ENCODE results near the gene PDCD6IP.
A peak's percentile ranks its signal among the peaks of the same experiment; 100 is the strongest.
"Not testable (repeated sequence)": the region's sequence is repeated elsewhere in the genome, so short reads cannot be mapped to it uniquely, and the experiment has no call there.

Gene PDCD6IP

DNA sequence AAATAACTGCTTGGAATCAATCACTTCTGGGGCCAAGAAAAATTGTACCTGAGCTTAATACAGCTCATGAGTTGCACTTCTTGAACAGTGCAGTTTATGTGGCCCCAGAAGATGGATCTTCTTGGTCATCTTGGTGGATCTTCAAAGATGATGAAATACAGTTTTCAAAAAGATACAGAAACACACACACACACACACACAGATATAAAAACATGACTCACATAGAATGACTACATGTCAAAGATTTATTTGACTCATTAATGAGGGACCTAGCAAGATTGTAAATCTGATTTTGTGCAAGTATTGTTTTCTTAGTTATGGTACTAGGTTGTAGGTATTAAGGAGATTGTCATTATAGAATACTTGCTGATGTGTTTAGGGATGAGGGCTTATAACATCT is 32.6 kb downstream of the PDCD6IP start:
- TF ChIP-seq, protein P1, sequence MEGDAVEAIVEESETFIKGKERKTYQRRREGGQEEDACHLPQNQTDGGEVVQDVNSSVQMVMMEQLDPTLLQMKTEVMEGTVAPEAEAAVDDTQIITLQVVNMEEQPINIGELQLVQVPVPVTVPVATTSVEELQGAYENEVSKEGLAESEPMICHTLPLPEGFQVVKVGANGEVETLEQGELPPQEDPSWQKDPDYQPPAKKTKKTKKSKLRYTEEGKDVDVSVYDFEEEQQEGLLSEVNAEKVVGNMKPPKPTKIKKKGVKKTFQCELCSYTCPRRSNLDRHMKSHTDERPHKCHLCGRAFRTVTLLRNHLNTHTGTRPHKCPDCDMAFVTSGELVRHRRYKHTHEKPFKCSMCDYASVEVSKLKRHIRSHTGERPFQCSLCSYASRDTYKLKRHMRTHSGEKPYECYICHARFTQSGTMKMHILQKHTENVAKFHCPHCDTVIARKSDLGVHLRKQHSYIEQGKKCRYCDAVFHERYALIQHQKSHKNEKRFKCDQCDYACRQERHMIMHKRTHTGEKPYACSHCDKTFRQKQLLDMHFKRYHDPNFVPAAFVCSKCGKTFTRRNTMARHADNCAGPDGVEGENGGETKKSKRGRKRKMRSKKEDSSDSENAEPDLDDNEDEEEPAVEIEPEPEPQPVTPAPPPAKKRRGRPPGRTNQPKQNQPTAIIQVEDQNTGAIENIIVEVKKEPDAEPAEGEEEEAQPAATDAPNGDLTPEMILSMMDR (conservative IDR thresholded peaks at IDR 0.05; ENCODE audit: low read depth, low read length): no peak
- peak; percentile 13 for DNase-seq (ENCODE audit: low read depth)
- H3K4me3 ChIP-seq (ENCODE audit: low read depth, low read length): no peak overlapping the region

- no peak overlapping the region for H3K4me3 ChIP-seq (ENCODE audit: low read depth, low read length)
- no peak for DNase-seq (ENCODE audit: low read depth)
- TF ChIP-seq, protein P1 (conservative IDR thresholded peaks at IDR 0.05; ENCODE audit: low read depth, low read length): no peak
Observed at GRCh38 chr3:33833408-33834095, 35.1 kb downstream of the PDCD6IP start.

DNA sequence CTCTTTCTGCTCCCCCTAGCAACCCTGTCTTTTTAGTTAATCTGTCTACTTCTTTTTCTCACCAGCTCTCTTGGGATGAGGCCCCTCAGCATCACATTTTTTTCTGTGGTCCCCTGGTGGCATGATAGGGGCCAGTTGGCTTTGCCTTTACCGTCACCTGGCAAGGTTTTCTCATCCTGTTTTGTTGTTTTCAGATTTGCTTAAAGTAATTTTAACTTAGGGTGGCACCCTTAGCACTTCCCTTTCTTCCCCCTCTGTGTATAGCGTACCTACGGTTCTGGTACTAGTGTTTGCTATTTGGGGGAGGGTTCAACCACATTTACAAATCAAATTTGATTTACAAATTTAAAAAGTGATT is 35.6 kb downstream of the PDCD6IP start:
- TF ChIP-seq, protein P1 (conservative IDR thresholded peaks at IDR 0.05; ENCODE audit: low read depth, low read length): no peak
- no peak for DNase-seq (ENCODE audit: low read depth)
- no peak overlapping the region for H3K4me3 ChIP-seq (ENCODE audit: low read depth, low read length)

- DNase-seq (ENCODE audit: low read depth); H3K4me3 ChIP-seq (ENCODE audit: low read depth, low read length): not testable (repeated sequence)
Observed at GRCh38 chr3:33837182-33837581, 38.8 kb downstream of the PDCD6IP start.

DNA sequence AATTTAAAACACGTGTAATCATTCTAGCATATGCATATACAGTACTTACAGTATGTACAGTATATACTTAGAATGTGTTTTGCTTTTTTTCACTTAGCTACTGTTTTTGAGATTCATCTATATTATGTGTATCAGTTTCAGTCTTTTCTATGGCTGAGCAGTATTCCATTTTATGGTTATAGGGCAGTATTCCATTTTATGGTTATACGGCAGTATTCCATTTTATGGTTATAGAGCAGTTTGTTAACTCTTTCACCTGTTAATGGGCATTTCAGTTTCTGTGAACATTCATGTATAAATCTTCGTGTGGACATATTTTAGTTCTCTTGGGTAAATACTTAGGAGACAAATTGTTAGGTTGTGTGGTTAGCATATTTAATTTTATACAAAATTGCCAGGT is 40.9 kb downstream of the PDCD6IP start:
- H3K4me3 ChIP-seq (ENCODE audit: low read depth, low read length): no peak overlapping the region
- no peak for DNase-seq (ENCODE audit: low read depth)
- TF ChIP-seq, protein P1 (conservative IDR thresholded peaks at IDR 0.05; ENCODE audit: low read depth, low read length): no peak

- TF ChIP-seq, protein P1 (conservative IDR thresholded peaks at IDR 0.05; ENCODE audit: low read depth, low read length): no peak
- no peak for DNase-seq (ENCODE audit: low read depth)
- H3K4me3 ChIP-seq (ENCODE audit: low read depth, low read length): no peak overlapping the region
Observed at GRCh38 chr3:33840179-33840578, 41.7 kb downstream of the PDCD6IP start.

DNA sequence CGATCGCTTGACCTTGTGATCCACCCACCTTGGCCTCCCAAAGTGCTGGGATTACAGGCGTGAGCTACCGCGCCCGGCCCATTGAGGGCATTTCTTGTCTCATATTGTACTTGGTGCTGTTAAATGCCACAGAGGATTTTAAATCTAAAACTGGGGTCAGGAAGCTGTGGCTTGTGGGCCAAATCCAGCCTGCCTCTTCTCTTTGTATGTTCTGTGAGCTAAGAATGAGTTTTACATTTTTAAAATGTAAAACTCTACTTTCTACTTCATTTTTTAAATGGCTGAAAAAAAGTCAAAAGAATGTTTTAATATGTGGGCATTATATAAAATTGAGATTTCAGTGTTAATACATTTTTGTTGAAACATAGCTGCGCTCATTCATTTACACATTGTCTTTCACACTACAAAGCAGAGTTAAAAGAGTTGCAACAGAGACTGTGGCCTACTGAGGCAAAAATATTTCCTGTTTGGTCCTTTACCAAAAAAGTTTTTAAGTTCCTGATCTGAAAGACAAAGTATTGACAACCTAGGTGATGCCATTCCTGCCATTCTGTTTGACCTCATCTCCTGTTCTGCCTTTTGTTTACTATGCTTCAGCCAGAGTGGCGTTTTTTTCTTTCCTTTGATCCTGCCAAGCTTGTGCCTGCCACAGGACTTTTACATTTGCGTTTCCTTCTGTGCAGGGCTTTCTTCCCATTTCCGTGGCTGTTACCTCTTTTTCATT is 50.4 kb downstream of the PDCD6IP start:
- no peak for DNase-seq (ENCODE audit: low read depth)
- H3K4me3 ChIP-seq (ENCODE audit: low read depth, low read length): no peak overlapping the region
- TF ChIP-seq, protein P1 (conservative IDR thresholded peaks at IDR 0.05; ENCODE audit: low read depth, low read length): no peak

DNA sequence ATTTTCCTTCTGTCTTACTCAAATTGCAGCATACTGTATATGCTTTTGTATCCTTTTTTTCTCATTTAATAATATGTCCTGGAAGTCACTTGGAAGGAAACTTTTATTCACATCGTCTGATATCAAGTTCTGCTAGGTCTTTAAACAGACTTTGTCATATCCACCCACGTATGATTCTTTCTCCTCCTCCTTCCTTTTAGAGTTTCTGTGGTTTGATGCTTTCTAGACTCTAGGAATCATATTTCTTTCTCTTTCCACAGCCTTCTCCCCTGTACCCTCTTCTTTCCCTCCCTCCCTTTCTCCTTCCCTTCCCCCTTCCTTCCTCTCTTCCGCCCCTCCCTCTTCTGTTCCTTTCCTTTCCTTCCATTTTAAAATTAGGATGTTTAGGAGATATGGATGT is 52.2 kb downstream of the PDCD6IP start:
- DNase-seq (ENCODE audit: low read depth); H3K4me3 ChIP-seq (ENCODE audit: low read depth, low read length): not testable (repeated sequence)

- DNase-seq (ENCODE audit: low read depth): peak; percentile 29
- H3K4me3 ChIP-seq (ENCODE audit: low read depth, low read length): not testable (repeated sequence)
Observed at GRCh38 chr3:33855407-33855806, 57.0 kb downstream of the PDCD6IP start.

Data from choroid plexus epithelial cell (primary cell).